Activated T-cell treated with anti-CD3 and anti-CD28 coated beads for 1 hour (primary cell): ENCODE measurements around the gene TTC31.

Source experiments
- DNase-seq: peaks from one replicate; pipeline ENCODE4 v3.0.0-alpha.2; 2020; ENCODE audit warnings: low read depth

The TTC31 gene

GRCh38 chr2:74526649-74527230 lies 43.9 kb downstream of the TTC31 start:
- no peak for DNase-seq

GRCh38 chr2:74527741-74528140 lies 44.9 kb downstream of the TTC31 start:
- no peak for DNase-seq

GRCh38 chr2:74528600-74529356 lies 45.9 kb downstream of the TTC31 start:
- no peak for DNase-seq

GRCh38 chr2:74529357-74530238 lies 46.7 kb downstream of the TTC31 start, which contains the start of the genes AUP1 and HTRA2:
TSS of gene AUP1 (minus strand) at chr2:74529706. CDS start at chr2:74529629, 77 bp downstream.
TSS of gene HTRA2 (plus strand) at chr2:74529933. CDS start at chr2:74530007, 74 bp downstream.
- peak; percentile 76 for DNase-seq

GRCh38 chr2:74530239-74531187 lies 47.6 kb downstream of the TTC31 start:
- DNase-seq = peak; percentile 30

GRCh38 chr2:74531666-74532065 lies 48.8 kb downstream of the TTC31 start:
- DNase-seq = no peak

GRCh38 chr2:74532222-74532621 lies 49.3 kb downstream of the TTC31 start:
- no peak for DNase-seq

GRCh38 chr2:74533464-74533863 lies 50.6 kb downstream of the TTC31 start:
- DNase-seq = no peak

- no peak for DNase-seq
Observed at GRCh38 chr2:74534411-74534810, 51.5 kb downstream of the TTC31 start.

GRCh38 chr2:74535440-74535965 lies 52.6 kb downstream of the TTC31 start:
- no peak for DNase-seq

- DNase-seq = no peak
Observed at GRCh38 chr2:74536166-74536950, 53.5 kb downstream of the TTC31 start.

- DNase-seq = no peak
Observed at GRCh38 chr2:74537140-74537539, 54.3 kb downstream of the TTC31 start.

- DNase-seq = no peak
Observed at GRCh38 chr2:74538881-74539339, 56.0 kb downstream of the TTC31 start.

GRCh38 chr2:74540291-74540690 lies 57.4 kb downstream of the TTC31 start:
- no peak for DNase-seq

GRCh38 chr2:74542978-74543377 lies 60.1 kb downstream of the TTC31 start:
- no peak for DNase-seq
